Neuron (in vitro differentiated cells): ENCODE data around the gene F7.
"Not testable (repeated sequence)": the region's sequence is repeated elsewhere in the genome, so short reads cannot be mapped to it uniquely, and the experiment has no call there.

Experiments
- H2AFZ ChIP-seq: one replicate; pipeline ENCODE4 v1.6.1; 2013; ENCODE audit warnings: low read depth, mild to moderate bottlenecking, inconsistent platforms, low read length, moderate library complexity
- H3K27me3 ChIP-seq: one replicate; pipeline ENCODE4 v1.6.1; 2013; ENCODE audit warnings: low read length; ENCODE audit not compliant: insufficient read depth
- H3K36me3 ChIP-seq: one replicate; pipeline ENCODE4 v1.6.1; 2013; ENCODE audit warnings: low read length; ENCODE audit not compliant: insufficient read depth
- H3K4me1 ChIP-seq: one replicate; pipeline ENCODE4 v1.6.1; 2013; ENCODE audit warnings: low read length; ENCODE audit not compliant: insufficient read depth
- H3K4me3 ChIP-seq: 2 replicates; pipeline ENCODE4 v1.5.1; 2013; ENCODE audit warnings: mild to moderate bottlenecking, low read length, moderate library complexity
- H3K9me3 ChIP-seq: one replicate; pipeline ENCODE4 v1.6.1; 2013; ENCODE audit warnings: low read length

F7 gene

GRCh38 chr13:113109151-113110047, 3.8 kb downstream of the F7 start:
- Histone ChIP-seq H3K4me3 (no peak overlapping the region), H2AFZ (no peak overlapping the region), H3K36me3 (no peaks in the 10 kb centered on the region), H3K4me1 (no peaks in the 10 kb centered on the region), H3K27me3 (no peaks in the 10 kb centered on the region), H3K9me3 (no peaks in the 10 kb centered on the region)

- Histone ChIP-seq H3K9me3 (no peaks in the 10 kb centered on the region), H3K36me3 (no peaks in the 10 kb centered on the region), H3K4me1 (no peaks in the 10 kb centered on the region), H2AFZ (no peak overlapping the region), H3K27me3 (no peaks in the 10 kb centered on the region), H3K4me3 (no peak overlapping the region)
Measured at GRCh38 chr13:113110048-113110851, 4.7 kb downstream of the F7 start.

GRCh38 chr13:113110852-113111315, 5.3 kb downstream of the F7 start:
- no peaks in the 10 kb centered on the region for H3K4me1 ChIP-seq
- H3K4me3 ChIP-seq: no peak overlapping the region
- no peaks in the 10 kb centered on the region for H3K36me3 ChIP-seq
- no peaks in the 10 kb centered on the region for H3K27me3 ChIP-seq
- H3K9me3 ChIP-seq: no peaks in the 10 kb centered on the region
- H2AFZ ChIP-seq: no peak overlapping the region

- H3K36me3 ChIP-seq, H3K4me3 ChIP-seq, H3K9me3 ChIP-seq, H3K4me1 ChIP-seq, H2AFZ ChIP-seq, H3K27me3 ChIP-seq: not testable (repeated sequence)
Measured at GRCh38 chr13:113111821-113112220, 6.2 kb downstream of the F7 start.

- not testable (repeated sequence) for H2AFZ ChIP-seq, H3K9me3 ChIP-seq, H3K27me3 ChIP-seq, H3K36me3 ChIP-seq, H3K4me1 ChIP-seq, H3K4me3 ChIP-seq
Measured at GRCh38 chr13:113112475-113112874, 6.9 kb downstream of the F7 start.

- H3K27me3 ChIP-seq: no peaks in the 10 kb centered on the region
- no peaks in the 10 kb centered on the region for H3K36me3 ChIP-seq
- H3K9me3 ChIP-seq: no peaks in the 10 kb centered on the region
- no peak overlapping the region for H3K4me3 ChIP-seq
- no peak overlapping the region for H2AFZ ChIP-seq
- no peaks in the 10 kb centered on the region for H3K4me1 ChIP-seq
Measured at GRCh38 chr13:113112893-113113845, 7.6 kb downstream of the F7 start.

GRCh38 chr13:113113846-113114271, 8.3 kb downstream of the F7 start:
- H2AFZ ChIP-seq: no peak overlapping the region
- no peak overlapping the region for H3K4me3 ChIP-seq
- H3K4me1 ChIP-seq: no peaks in the 10 kb centered on the region
- H3K27me3 ChIP-seq: no peaks in the 10 kb centered on the region
- no peaks in the 10 kb centered on the region for H3K36me3 ChIP-seq
- no peaks in the 10 kb centered on the region for H3K9me3 ChIP-seq

- no peaks in the 10 kb centered on the region for H3K36me3 ChIP-seq
- no peaks in the 10 kb centered on the region for H3K27me3 ChIP-seq
- no peaks in the 10 kb centered on the region for H3K9me3 ChIP-seq
- H2AFZ ChIP-seq: no peak overlapping the region
- H3K4me1 ChIP-seq: no peaks in the 10 kb centered on the region
- H3K4me3 ChIP-seq: no peak overlapping the region
Measured at GRCh38 chr13:113114511-113115362, 9.1 kb downstream of the F7 start.

GRCh38 chr13:113115363-113116205, 10.0 kb downstream of the F7 start:
- no peaks in the 10 kb centered on the region for H3K4me1 ChIP-seq
- H3K9me3 ChIP-seq: no peaks in the 10 kb centered on the region
- no peak overlapping the region for H2AFZ ChIP-seq
- H3K36me3 ChIP-seq: no peaks in the 10 kb centered on the region
- no peak overlapping the region for H3K4me3 ChIP-seq
- no peaks in the 10 kb centered on the region for H3K27me3 ChIP-seq

GRCh38 chr13:113116206-113116800, 10.7 kb downstream of the F7 start:
- Histone ChIP-seq H3K36me3 (no peaks in the 10 kb centered on the region), H3K9me3 (no peaks in the 10 kb centered on the region), H3K27me3 (no peaks in the 10 kb centered on the region), H2AFZ (no peak overlapping the region), H3K4me3 (no peak overlapping the region), H3K4me1 (no peaks in the 10 kb centered on the region)

GRCh38 chr13:113116871-113117271, 11.3 kb downstream of the F7 start:
- H3K4me3 ChIP-seq: no peak overlapping the region
- H3K4me1 ChIP-seq: no peaks in the 10 kb centered on the region
- no peaks in the 10 kb centered on the region for H3K9me3 ChIP-seq
- no peak overlapping the region for H2AFZ ChIP-seq
- no peaks in the 10 kb centered on the region for H3K36me3 ChIP-seq
- H3K27me3 ChIP-seq: no peaks in the 10 kb centered on the region
